Fibroblast of pulmonary artery (primary cell): Measurements from ENCODE around the gene WDR31.

Experiments
- DNase-seq: peaks from one replicate; pipeline ENCODE4 v3.0.0-alpha.2; 2010; ENCODE audit warnings: low read depth
- H3K4me3 ChIP-seq: replicated peaks from 2 replicates; pipeline ENCODE4 v1.5.1; 2011; ENCODE audit warnings: low read depth, mild to moderate bottlenecking, control low read depth, low read length, moderate library complexity
- CTCF ChIP-seq: IDR thresholded peaks from 2 replicates; pipeline ENCODE4 v1.5.1; 2011; ENCODE audit warnings: mild to moderate bottlenecking, control low read depth, low read length, inconsistent platforms; ENCODE audit errors: missing control alignments

The WDR31 gene

GRCh38 chr9:113328045-113328782 lies 11.9 kb downstream of the WDR31 start:
- no peak for TF ChIP-seq CTCF
- H3K4me3 ChIP-seq, result no peak overlapping the region
- no peak for DNase-seq

GRCh38 chr9:113326230-113326629 lies 13.8 kb downstream of the WDR31 start:
- DNase-seq, result no peak
- H3K4me3 ChIP-seq, result no peak overlapping the region
- TF ChIP-seq CTCF, result no peak

- no peak for TF ChIP-seq CTCF
- no peak overlapping the region for H3K4me3 ChIP-seq
- no peak for DNase-seq
These were observed 17.4 kb downstream of the WDR31 start for GRCh38 chr9:113322671-113323070.

GRCh38 chr9:113320051-113320450 lies 20.0 kb downstream of the WDR31 start:
- TF ChIP-seq CTCF, result no peak
- no peak for DNase-seq
- H3K4me3 ChIP-seq, result no peak overlapping the region

- TF ChIP-seq CTCF, result no peak
- H3K4me3 ChIP-seq, result no peak overlapping the region
- no peak for DNase-seq
These were observed 21.0 kb downstream of the WDR31 start for GRCh38 chr9:113319054-113319453.

GRCh38 chr9:113317777-113318176 lies 22.3 kb downstream of the WDR31 start:
- peak; percentile 26 for DNase-seq
- peak; percentile 25 for TF ChIP-seq CTCF
- H3K4me3 ChIP-seq, result no peak overlapping the region

- DNase-seq, result no peak
These were observed 24.0 kb downstream of the WDR31 start for GRCh38 chr9:113316030-113316429.

More at GRCh38 chr9:113316030-113316429, 24.0 kb downstream of the WDR31 start:
- H3K4me3 ChIP-seq, result no peak overlapping the region
- TF ChIP-seq CTCF, result no peak
